GM21723 (cell line): ENCODE data around the gene MRTFB.

ENCODE experiments used
- ATAC-seq: cut with Tn5 transposase; IDR thresholded peaks from one replicate; pipeline ENCODE4 v1.9.1; 2021; ENCODE audit warnings: mild to moderate bottlenecking, moderate library complexity; ENCODE audit not compliant: unreplicated experiment

Gene MRTFB

GRCh38 chr16:14283786-14284185 is 212.7 kb downstream of the MRTFB start:
- ATAC-seq: no peak

GRCh38 chr16:14284371-14284770 is 213.3 kb downstream of the MRTFB start:
- ATAC-seq: no peak

GRCh38 chr16:14284930-14285512 is 213.9 kb downstream of the MRTFB start:
- peak; percentile 55 for ATAC-seq

- ATAC-seq: peak; percentile 70
Observed at GRCh38 chr16:14285513-14286367, 214.6 kb downstream of the MRTFB start.

- ATAC-seq: peak; percentile 22
Observed at GRCh38 chr16:14286368-14287230, 215.5 kb downstream of the MRTFB start.

- ATAC-seq: no peak
Observed at GRCh38 chr16:14289692-14290340, 218.7 kb downstream of the MRTFB start.

- ATAC-seq: no peak
Observed at GRCh38 chr16:14291286-14291685, 220.2 kb downstream of the MRTFB start.

- no peak for ATAC-seq
Observed at GRCh38 chr16:14292051-14292825, 221.1 kb downstream of the MRTFB start.

- no peak for ATAC-seq
Observed at GRCh38 chr16:14296663-14297062, 225.5 kb downstream of the MRTFB start.

- no peak for ATAC-seq
Observed at GRCh38 chr16:14298374-14299122, 227.4 kb downstream of the MRTFB start.

- peak; percentile 61 for ATAC-seq
Observed at GRCh38 chr16:14300705-14301168, 229.6 kb downstream of the MRTFB start.

- no peak for ATAC-seq
Observed at GRCh38 chr16:14301169-14302030, 230.3 kb downstream of the MRTFB start.

- ATAC-seq: peak; percentile 59
Observed at GRCh38 chr16:14302031-14302398, 230.9 kb downstream of the MRTFB start.

- peak; percentile 20 for ATAC-seq
Observed at GRCh38 chr16:14302399-14303181, 231.5 kb downstream of the MRTFB start.

GRCh38 chr16:14303182-14303618 is 232.1 kb downstream of the MRTFB start:
- ATAC-seq: no peak

GRCh38 chr16:14303639-14304394 is 232.7 kb downstream of the MRTFB start:
- no peak for ATAC-seq

GRCh38 chr16:14304891-14305460 is 233.9 kb downstream of the MRTFB start:
- no peak for ATAC-seq
